HG03432 (cell line): ENCODE results near the gene DUSP15.

ENCODE experiments used
- ATAC-seq: cut with Tn5 transposase; IDR thresholded peaks from one replicate; pipeline ENCODE4 v1.9.1; 2021; ENCODE audit warnings: mild to moderate bottlenecking, moderate library complexity; ENCODE audit not compliant: unreplicated experiment

Gene DUSP15, protein sequence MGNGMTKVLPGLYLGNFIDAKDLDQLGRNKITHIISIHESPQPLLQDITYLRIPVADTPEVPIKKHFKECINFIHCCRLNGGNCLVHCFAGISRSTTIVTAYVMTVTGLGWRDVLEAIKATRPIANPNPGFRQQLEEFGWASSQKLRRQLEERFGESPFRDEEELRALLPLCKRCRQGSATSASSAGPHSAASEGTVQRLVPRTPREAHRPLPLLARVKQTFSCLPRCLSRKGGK

DNA sequence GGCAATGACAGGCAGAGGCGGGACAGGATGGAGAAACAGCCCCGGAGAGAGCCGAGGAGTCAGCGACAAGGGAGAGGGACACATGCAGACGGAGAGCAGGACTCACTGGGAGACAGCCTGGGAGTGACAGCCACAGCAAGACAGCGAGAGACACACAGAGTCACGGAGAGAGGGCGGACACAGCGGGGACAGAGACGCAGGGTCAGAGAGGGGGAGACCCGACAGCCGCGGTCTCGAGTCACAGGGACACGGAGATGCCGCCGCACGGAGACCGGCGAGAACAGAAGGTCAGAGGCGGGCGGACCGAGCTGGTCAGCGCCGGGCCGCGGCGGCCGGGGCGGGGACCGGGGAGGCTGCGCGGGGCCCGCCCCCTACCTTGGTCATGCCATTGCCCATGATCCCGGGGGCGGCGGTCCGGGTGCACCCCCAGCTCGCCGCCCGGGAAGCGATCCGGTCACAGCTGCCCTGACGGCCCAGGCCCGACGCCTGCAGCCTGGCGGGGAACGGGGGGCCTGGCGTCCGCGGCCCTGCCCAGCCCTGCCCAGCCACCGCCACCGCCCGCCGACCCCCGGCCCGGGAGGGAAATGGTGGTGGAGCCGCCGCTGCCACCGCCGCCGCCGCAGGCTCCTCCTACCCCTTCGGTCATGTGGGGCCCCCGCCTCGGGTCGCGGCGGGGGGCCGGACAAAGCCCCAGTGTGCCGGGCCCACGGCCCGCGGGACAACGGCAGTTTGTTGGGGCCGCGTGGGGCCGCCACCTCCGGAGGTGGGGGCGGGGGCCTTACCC is at the start of gene DUSP15, which contains the start of gene TTLL9:
Gene DUSP15, minus strand, starts transcription at position 586 of the 784 bp plus-strand sequence. Its CDS starts 190 bp downstream, at position 396.
Gene TTLL9, plus strand, starts transcription at position 693 of the 784 bp plus-strand sequence. CDS start 493 bp downstream, outside the sequence.
- ATAC-seq: no peak

DNA sequence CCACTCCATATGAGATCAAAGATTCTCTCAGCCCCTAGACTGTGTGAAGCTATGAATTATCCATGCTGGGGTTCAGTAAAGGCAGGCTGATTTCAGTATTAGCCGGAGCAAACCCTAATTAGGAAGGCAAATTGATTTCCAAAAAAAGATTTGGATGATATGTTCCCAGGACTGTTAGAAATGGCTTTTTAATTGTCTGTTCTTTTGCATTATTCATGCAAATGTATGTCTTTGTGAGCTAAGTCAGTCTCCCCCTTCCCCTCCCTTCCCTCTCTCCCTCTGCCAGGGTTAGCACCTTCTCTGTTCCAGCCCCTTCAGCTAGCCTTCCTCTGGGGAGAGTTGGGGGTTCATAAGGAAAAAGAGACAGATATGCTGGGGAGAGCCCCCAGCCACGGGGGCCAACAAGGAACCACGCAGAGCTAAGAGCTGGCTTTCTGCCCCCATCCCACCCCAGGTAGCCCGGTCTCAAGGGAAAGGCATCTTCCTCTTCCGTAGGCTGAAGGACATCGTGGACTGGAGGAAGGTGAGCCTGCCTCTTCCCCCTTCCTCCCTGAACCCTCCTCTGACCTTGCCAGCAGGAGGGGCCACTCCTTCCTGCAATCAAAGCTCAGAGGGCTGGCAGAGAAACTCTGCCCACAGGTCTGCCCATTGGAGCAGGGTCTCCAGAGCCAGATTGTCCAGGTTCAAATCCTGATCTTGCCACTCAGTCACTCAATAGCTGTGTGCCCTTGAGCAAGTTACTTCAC is 49.3 kb upstream of the DUSP15 start:
- ATAC-seq: no peak

DNA sequence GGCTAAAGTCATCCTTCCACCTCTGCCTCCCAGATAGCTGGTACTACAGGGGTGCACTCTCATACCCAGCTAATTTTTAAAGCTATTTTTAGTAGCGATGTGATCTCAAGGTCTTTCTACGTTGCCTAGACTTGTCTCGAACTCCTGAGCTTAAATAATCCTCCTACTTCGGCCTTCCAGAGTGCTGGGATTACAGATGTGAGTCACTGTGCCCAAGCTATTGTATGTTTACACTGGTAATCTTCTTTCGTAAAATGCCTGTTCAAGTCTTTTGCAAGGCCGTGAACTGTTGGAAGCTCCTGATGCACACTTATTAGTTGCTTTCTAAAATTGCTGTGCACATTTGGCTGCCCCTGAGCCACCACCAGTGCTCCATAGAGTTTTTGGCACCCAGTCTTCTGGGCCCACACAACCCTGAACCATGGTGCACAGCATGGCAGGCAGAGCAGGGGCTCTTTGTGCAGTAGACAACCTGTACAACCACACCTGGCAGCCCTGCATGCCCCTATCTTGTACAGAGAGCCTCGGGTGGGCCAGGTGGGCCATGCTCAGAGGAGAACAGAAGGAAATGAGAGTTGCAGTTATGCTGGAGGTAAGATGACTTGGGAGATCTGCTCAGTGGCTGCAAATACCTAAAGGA is 48.3 kb upstream of the DUSP15 start:
- ATAC-seq: no peak

DNA sequence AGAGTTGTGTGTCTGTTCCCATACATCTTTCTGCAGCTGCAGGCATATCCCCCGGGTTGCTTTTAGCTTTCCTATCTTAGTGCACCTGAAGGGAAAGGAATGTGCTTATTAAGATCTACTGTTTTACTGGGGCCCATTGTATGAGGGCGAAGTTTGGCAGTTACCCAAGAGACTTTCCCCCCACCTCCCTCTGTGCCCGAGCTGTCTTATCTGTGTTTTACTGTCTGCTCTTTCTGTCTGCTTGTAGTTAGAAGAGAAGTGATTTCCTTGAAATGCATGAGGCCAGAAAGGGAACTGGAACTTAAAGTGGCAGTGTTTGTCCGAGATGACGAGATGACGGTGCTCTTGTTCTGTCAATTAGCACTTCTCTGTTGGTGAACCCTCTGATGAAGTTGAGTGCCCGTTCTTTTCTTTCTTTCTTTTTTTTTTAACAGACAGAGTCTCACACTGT is 47.7 kb upstream of the DUSP15 start:
- ATAC-seq: peak; percentile 42

DNA sequence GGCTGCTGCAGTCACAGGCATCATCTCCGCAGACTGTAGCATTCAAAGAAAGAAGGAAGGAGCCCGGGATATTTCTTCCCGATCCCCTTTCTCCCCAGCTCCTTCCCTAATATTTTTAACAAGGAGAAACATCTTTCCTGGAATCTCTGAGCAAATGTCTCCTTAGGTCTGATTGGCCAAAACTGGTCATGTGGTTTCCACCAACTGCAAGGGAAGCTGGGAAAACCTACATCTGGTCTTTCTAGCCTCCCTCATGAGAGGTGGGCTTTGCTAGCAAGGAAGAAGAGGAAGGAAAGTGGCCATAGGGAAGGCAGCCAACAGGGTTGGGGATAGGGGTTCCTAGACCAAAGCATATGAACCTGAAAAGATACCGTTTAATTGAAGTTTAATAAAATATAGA is 46.4 kb upstream of the DUSP15 start:
- no peak for ATAC-seq

DNA sequence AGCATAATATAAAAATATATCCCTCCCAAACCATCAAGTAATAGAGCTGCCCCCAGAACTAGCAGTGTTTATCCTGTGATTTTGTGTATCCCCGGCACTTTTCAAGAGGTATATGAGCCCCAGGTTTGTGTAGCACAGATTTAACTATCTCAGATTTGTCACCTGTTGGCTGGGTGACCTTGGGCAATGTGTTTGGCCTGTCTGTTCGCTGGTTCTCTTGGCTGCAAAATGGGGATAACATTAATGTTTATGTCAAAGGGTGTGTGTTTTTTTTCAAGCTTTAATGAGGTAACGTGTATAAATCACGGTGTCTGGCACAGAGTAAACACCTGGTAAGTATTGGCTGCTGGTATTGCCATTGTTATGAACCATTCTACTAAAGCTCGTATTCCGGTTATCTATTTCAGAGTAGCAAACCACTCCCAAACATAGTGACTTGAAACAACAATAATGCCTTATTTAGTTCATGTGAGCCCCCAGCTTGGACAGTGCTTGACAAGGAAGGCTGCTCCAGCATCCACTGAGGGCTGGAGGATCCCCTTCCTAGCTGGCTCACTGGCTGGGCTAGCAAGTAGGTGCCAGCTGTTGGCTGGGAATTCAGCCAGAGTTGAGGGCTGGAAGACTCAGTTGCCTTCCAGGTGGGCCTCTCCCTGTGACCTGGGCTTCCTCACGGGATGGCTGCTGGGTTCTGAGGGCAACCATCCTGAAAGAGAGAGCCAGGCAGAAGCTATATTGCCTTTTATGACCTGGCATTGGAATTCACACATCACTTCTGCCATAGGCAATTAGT is 45.4 kb upstream of the DUSP15 start:
- ATAC-seq: no peak

DNA sequence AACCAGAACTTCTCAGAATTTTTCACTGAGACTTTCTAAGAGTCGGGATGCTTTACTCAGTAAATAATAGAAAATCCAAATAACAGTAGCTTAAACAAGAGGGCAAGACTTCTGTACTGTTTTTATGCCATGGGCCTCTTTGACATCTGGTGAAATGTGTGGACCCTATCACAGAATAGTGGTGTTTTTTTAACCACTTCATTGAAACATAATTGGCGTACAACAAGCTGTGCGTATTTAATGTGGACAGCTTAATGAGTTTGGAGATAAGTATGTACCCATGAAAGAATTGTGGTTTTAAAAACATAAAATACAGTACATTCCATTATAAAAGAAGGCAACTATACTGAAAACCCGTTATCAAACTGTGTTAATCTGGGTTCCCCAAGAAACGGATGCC is 43.8 kb upstream of the DUSP15 start:
- ATAC-seq: no peak

DNA sequence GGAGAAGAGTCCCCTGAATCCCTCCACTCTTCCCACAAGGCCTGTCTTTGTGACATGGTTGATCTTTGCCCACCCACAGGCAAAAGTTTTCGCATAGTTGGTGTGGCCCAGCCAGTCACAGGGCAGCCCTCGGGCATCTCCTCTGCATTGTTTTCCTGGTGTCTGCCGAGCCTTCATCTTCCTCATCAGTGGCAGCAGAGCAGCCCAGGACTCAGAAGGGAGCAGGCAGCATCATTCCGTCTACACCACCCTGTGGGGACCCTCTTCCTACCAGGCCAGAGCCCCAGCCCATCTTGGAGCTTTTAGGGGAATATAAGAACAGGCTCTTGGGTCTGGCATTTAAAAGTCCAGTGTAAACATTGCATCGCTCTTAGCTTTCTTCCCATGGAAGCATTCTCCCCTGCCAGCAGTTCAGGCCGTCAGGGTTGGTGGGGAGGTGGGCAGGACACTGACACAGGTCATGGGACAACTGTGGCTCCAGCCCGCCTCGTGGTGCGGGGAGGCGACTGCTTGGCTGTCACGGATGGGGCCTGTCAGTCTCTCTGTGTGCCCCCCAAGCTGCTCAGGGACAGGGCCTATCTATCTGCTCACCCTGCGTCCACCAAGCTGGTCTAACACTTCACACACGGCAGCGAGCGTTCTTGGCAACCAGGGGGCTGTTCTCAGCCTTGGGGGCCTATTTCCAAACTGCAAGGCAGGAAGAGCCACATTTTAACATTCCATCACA is 43.3 kb upstream of the DUSP15 start:
- ATAC-seq: no peak

DNA sequence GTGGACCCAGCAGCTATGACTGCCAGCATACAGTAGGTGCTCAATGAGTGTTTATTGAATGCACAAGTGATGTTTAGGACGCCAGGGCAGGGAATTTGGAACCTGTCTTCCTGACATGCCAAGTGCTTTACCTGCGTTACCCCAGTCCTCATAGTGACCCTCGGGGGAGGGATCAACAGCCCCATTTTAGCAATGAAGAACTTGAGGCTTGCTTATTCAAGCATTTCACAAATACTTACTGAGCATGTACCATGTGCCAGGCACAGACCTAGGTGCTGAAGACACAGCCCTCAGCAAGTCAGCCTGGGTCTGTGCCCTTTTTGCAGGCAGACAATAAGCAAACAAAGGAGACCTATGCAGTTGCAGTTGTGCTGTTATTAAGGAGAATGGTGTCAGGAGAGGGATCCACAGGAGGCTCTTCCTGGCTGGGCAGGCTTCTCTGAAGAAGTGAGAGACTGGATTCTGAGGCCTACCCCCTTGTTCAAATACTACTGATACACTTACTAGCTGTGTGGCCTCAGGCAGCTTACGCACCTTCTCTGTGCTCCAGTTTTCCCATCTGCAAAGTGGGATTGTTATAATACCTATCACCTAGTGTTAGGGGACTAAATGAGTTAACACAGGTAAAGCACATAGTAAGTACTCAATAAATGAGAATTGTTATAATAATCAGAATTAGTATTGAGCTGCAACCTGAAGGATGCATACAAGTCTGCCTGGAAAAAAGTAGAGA is 39.9 kb upstream of the DUSP15 start:
- no peak for ATAC-seq

DNA sequence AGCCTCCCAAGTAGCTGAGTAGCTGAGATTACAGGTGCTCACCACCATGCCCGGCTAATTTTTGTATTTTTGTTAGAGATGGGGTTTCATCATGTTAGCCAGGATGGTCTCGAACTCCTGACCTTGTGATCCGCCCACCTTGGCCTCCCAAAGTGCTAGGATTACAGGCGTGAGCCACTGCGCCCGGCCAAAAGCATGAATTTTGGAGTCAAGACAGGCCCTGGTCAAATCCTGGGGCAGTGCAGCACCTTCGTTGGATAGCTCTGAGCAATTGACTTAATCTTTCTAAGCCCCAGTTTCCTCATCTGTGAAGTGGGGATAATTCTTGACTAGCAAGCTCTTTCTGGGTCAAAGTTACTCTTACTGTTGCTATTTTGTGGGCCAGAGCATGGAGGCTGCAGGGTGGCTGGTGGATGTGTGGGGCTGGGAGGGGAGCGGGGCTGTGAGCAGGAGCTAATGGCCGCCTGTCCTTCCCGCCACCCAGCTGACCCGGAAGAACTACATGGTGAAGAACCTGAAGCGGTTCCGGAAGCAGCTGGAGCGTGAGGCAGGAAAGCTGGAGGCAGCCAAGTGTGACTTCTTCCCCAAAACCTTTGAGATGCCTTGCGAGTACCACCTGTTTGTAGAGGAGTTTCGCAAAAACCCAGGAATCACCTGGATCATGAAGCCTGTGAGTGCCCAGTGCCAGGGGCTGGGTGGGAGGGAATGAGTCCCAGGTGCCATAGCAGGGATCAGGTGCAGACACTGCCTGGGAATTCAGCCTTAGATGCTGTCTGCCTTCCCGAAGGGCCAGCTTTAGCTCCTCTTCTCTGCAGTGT is 39.1 kb upstream of the DUSP15 start:
- ATAC-seq: no peak

DNA sequence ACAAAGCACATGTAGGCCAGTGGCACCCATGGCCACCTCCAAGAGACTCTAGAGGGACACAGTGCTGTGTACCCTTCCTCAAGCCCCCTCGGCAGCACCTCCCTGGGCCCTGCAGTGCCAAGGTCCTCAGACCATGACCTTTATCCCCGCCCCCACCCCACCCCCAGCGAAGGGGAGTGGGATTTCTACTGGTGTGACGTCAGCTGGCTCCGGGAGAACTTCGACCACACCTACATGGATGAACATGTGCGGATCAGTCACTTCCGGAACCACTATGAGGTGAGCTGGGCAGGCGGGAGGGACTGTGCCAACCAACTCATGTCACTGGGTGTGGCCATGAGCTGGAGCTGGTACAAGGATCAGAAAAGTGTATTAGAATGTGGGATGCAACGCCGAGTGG is 38.1 kb upstream of the DUSP15 start:
- no peak for ATAC-seq

DNA sequence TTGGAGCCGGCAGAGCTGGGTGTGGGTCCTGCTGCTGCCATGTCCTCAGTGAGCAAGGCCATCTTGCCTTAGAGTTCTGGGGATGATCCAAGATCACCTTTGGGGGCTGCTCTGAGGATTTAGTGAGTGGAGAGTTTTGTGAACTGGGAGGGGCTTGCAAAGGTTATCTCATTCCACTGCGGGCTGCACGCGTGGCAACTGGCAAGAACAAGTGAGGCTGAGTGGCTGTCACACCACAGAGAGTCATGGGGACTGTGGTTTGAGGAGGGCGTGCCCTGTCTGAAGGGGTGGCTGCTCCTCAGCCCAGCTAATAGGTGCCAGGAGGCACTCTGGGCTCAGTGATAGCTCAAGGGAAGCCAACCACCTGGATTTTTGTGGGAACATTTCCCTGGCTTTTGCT is 37.7 kb upstream of the DUSP15 start:
- no peak for ATAC-seq

DNA sequence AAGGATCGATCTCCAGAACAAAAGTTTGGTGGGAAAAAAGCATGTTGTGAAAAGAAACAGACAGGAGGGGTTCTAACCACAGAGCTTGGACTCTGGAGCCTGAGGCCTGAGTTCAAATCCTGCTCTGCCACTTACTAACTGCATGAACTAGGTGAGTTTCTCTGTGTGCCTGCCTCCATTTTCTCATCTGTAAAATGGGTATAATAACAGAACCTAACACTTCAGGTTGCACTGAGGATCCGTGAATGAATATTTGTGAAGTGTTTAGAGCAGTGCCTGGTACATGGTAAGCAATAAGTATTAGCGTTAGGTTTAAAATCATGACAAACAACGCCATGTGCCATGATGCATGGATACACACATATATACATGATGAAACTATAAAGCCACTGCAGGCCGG is 36.7 kb upstream of the DUSP15 start:
- ATAC-seq: no peak

DNA sequence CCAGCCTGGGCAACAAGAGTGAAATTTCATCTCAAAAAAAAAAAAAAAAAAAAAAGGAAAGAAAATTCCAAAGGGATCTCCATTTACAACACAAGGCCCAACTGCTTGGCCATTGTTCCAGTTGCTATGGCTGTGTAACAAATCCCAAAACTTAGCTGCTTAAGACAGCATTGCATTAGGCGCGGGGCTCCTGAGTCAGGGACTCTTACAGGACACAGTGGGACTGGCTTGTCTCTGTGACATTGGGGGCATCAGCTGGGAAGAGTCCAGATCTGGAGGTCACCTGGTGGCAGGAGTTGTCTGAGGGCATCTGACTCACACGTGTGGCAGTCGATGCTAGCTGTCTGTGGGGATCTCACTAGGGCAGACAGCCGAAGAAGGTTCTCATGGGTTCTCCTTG is 35.7 kb upstream of the DUSP15 start:
- no peak for ATAC-seq

DNA sequence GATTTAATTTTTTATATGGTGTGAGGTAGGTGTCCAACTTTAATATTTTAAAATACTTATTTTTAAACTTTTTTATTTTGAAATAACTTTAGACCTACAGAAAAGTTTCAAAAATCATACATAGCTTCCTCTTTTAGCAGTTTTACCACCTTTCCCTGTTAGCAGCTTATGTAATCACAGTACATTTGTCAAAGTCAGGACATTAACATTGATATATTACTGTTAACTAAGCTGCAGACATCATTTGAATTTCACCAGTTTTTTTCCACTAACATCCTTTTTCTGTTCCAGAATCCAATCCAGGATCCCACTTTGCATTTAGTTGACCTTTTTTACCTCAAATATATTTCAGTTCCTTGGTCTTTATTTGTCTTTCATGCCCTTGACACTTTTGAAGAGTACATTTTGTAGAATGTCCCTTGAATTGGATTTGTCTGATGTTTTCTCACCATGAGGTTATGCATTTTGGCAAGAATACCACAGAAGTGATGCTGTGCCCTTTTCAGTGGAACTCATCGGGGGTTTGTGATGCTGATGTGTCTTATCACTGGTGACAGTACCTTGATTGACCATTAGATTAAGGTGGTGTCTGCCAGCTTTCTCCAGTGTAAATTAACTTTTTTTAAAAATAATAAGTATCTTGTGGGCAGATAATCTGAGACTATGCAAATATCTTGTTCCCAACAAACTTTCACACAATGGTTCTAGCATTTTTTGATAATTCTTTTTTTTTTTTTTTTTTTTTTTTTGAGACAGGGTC is 33.5 kb upstream of the DUSP15 start:
- no peak for ATAC-seq

DNA sequence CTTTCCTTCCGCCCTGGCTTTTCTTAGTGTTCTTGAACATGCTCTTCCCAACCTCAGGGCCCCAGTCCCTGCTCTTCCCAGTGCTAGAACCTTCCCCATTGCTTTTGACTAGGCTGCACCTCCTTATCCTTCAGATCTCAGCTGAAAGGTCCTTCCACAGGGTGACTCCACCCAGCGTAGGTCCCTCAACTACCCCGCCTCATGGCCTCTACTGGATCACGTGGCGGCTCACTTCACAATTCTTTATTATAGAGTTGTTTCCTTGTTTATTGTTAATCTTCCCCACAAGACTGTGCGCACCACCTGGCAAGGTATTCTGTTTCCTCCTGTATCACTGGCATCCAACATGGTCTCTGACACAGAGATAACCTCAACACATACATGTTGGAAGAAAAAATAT is 31.3 kb upstream of the DUSP15 start:
- ATAC-seq: no peak

DNA sequence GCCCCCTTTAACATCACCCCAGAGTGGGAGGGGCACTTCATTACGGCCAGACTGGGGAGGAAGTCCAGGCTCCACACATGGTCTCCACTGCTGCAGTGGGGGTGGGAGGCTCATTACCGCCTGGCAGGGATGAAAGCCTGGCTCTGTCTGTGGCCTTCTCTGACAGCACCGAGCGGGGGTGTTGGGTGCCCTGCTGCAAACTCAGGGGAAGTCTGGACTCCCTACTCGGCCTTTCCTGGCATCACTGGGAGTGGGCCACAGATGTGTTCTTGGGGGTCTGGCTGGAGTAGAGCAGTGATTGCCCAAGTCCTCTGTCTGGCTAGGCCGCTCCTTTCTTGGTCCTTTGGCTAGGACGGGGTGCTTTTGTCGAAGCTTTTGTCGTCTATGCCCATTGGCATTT is 27.2 kb upstream of the DUSP15 start:
- no peak for ATAC-seq
